Activated effector memory CD4-positive, alpha-beta T cell treated with anti-CD3 and anti-CD28 coated beads, Interleukin-2, amount 50 U/mL, for 16 hours (primary cell): ENCODE measurements around the gene GFRA1.

ENCODE experiments used
- DNase-seq: peaks from one replicate; pipeline ENCODE4 v3.0.0-alpha.2; 2020

The GFRA1 gene

DNA sequence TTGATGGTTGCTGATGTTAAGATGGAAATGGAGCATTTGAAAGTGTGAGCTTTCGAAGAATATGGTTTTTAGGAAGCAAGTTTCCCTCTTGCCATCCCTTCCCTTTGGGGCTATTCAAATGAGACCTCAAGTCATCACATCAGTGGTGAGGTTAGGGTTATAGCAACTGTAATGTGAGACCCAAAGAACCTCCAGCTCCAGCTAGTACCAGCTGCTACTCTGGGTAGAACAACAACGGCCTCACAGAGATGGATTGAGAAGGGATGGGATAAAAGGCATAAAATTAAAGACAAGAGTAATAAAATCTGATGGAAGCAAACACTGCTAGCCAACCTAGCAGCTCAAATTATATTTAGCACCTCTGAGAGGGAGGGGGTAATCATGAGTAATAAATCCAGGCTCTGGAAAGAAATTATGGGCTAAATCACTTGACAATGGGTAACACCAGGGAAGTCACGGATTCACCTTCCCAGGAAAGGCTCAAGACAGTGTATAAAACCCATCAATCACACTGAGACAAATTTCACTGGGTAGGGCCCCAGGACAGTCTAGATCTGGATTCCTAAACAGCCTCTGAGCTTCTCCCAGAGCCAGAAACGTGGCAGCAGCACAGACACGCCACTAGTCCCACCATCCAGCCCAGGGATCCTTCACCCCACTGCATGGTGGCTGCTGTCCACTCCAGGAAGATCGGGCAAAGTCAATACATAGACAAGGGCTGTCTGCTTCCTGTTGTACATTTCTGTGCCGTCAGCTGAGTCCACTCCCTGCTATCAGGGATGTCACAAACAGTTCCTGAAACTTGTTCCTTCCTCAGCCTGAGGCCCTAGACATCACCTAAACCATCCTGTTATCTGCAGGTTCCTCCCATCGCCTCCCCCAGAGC, 151.1 kb downstream of the GFRA1 start:
- DNase-seq, result no peak

DNA sequence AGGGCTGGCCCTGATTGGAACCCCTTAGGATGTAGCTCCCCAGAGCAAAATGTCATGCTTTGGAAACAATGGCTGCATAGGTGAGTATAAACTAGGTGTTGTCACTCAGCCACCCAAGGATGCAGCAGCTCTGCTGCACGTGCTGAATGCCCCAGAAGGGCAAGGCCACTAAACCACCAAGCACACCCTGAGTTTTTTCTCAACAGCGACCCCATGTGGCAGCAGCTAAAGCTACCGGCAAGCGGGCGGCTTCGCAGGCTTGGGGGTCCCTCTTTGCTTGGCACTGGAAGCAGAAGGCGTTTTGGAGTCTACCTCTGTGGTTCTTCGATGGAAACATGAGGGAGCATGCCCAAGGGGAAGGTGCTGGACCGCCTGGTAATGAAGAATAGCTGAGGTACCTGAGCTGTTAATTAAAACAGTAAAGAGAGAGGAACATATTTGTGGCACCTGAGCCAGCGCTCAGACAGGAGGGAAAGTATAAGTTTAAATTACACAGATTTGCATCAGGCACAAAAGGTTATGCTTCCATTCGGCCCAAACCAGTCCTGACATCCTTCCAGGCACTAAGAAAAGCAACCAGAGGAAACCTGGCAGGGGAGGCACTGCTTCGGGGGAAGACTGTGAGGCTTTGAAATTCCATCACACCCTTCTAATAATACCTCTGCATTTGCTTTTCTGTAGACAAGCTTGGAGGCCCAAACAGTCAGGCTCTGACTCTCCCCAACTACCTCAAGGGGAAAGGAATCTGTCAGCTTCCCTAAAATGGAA, 152.1 kb downstream of the GFRA1 start:
- DNase-seq, result no peak

DNA sequence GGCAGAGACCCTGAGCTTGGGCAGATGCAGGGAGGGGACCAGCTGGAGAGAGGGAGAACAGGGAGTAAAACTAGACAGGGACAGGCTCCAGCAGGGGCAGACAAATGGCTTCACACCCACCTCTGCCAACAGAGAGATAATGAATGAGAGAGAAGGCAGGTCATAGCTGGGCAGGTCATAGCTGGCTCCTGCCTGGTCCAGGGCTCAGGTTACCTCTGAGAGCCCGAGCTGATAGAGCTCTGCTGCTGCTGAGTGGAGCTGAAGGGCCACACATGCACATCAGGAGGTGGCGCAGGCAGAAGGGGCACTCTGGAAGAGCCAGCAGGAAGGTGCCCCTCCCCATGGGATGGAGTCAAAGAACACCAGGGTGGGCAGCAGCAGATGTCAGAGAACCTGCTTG, 154.2 kb downstream of the GFRA1 start:
- DNase-seq, result no peak

GRCh38 chr10:116115797-116116196, 157.2 kb downstream of the GFRA1 start:
- DNase-seq, result no peak

GRCh38 chr10:116115036-116115641, 157.9 kb downstream of the GFRA1 start:
- no peak for DNase-seq

DNA sequence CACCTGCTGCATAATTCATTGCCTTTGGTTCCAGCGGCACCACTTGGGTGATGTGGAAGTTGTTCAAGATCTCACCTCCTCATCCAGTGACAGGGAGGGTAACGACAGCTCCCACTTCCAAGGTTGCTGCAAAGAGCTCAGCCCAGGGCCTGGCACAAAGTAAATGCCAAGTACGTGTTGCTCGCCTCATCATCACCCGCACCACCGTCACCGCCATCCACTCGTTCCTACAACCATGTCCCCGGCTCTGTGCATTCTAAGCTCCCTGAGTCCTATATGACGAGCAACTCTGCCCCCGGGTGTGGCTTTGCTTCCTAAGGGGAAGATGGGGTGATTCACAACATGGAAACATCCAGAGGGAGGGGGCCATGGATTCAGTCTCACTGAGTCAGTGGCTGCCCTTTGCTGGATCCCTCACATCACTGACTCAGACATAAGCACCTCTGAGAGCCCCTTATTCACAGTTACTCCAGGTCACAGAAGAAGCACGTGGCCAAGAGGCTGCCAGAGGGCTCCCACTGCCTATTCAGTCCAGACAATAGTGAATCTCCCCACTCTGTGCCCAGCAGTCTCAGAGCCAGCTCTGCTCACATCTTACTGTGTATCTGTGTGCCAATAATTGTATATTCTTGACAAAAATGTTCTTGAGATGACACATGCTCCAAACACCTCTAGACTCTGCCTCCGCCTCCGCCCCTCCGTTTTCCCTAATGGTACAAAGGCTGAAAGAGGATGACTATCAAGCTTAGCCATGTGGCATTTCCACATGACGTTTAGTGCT, 159.1 kb downstream of the GFRA1 start:
- DNase-seq, result no peak

DNA sequence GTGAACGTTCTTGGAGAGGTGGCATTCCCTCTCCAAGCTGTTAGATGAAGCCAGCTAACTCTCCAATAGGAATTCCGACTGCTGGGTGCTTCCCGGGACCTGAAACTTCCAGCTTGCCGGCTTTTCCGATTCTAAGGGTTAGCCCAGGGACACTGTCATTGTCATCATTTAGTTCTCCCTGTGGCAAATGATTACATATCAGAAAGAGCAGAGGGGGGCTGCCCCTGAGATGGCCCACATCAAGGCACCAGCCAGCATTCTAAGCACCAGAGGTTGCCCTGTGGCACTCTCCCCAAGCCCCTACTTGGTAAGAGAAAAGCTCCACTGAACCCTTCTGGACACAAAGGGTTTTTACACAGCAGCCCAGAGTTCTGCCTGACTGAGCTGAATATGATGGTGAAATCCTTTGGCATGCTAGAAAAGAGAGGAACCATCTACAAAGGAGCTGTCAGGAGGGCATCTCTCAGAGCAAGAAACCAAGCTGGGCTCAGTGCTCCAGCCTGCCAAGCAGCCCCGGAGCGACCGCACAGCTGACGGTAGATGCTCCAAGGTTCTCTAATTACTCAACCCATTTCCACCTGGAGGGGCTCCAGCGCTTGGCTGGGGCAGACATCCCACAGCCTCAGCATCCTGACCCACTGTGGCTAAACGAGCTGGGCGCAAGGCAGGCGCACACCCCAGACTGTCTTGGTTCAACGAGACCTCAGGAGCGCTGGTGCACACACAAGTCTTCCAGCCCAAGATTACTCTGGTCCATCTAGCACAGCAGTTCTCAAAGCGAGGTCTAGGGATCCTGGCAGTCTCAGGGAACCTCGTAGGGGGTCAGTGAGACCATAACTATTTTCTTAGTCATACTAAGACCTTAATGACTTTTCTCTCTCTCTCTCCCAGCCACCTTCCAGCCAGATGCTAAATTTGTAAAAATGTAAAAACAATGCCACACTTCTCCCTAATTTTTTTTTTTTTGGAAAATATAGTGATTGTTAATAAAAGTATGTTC, 160.5 kb downstream of the GFRA1 start:
- no peak for DNase-seq

- DNase-seq, result no peak
These were observed 161.4 kb downstream of the GFRA1 start for GRCh38 chr10:116111483-116112095.

DNA sequence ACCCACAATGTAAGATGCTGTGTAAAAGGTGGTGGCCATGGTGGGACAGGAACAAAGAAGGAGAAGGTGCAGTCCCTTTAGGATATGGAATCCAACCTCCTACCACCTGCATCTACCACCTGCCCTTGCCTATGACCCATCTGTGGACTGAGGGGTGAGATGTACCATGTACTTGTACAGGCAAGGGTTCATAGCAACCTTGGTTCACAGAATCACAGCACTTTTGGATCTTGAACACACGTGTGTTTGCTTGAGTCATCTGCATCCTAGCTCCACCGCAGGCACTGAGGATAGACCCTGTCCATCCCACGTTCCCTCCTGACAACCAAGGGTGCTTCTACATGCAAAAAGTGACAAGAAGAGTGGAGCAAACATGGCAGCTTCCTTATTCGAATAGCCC, 162.3 kb downstream of the GFRA1 start:
- no peak for DNase-seq

DNA sequence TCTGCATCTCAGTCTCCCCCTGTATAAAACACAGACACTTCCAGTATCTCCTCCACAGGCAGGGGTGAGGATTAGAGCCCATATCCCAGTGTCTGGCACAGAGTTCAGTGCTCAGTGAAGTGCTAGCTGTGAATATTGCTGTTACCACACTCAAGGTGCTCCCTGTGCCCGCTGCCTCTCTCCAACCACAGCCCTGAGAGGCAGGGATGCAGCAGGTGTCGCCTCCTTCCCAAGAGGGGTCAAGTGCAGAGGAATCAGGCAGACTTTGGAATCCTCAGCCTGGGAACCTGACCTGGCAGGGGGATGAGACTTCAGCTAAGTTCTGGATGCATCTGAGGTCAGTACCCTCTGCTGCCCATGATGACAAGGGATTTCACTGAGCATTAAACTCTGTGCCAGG, 163.1 kb downstream of the GFRA1 start:
- no peak for DNase-seq

- no peak for DNase-seq
These were observed 163.5 kb downstream of the GFRA1 start for GRCh38 chr10:116109481-116109880.

DNA sequence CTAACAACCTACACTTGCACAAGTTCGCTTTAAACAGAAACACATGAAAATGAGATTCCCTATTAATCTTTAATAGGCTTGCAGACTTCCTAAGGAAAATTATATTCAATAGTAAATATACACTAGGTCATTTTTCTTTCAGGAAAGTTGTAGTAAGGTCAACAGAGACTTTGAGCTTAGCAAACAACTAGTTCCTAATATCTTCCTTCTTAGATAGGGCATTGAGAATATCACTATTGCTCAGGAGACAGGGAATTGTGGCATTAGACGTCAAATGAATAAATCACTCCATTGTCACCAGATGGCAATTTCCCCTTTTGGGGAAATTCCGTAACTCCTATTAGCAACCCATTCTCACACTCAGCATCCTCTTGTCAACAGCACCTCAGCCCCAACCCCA, 164.9 kb downstream of the GFRA1 start:
- DNase-seq, result no peak

DNA sequence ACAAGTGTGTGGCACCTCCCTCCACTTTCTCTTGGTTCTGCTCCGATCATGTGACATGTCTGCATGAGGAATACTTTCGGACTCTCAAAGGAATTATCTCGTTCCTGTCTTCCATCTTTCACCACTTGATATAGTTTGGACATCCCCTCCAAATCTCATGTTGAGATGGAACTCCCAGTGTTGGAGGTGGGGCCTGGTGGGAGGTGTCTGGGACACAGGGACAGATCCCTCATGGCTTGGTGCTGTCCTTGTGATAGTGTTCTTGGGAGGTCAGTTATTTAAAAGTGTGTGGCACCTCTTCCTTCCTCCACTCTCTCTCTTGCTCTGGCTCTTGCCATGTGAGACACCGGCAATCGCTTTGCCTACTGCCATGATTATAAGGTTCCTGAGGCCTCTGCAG, 166.4 kb downstream of the GFRA1 start:
- DNase-seq, result no peak

DNA sequence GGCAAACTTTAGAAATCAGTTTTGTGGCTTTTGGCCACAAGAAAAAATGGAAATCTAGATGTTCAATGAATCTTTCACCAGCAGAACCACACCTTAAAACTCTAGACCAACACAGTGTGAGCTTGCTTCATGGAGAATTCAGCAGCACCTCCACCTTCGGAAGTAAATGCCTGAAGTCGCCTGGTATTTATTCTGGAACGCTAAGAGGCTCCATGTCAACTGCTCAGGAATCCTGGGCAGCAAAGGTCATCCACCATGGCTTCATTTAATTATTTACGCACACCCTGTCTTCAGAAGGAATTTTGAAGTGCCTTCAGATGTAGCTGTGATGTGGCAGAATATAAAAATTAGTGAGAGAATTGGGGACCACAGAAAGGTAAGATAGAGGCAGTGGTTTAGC, 167.7 kb downstream of the GFRA1 start:
- DNase-seq, result no peak

- no peak for DNase-seq
These were observed 168.6 kb downstream of the GFRA1 start for GRCh38 chr10:116104210-116104932.

DNA sequence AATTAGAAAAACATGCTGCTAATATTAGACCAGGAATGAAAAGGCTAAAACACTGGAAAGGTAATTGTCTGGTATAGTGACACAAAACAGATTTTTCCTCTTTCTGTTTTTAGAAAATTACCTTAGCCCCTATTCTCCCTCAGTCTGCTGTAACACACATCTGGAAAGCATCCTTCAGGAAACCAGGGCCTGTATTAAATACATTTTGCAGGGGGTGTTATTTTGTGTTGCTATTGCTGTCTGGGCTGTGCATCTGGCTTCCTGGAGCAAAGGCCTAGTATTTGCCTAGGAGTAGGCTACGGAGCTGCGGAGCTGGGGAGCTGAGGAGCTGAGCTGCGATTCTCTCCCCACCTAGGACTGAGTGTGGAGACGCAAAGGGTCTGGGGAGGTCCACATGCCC, 169.3 kb downstream of the GFRA1 start:
- no peak for DNase-seq

DNA sequence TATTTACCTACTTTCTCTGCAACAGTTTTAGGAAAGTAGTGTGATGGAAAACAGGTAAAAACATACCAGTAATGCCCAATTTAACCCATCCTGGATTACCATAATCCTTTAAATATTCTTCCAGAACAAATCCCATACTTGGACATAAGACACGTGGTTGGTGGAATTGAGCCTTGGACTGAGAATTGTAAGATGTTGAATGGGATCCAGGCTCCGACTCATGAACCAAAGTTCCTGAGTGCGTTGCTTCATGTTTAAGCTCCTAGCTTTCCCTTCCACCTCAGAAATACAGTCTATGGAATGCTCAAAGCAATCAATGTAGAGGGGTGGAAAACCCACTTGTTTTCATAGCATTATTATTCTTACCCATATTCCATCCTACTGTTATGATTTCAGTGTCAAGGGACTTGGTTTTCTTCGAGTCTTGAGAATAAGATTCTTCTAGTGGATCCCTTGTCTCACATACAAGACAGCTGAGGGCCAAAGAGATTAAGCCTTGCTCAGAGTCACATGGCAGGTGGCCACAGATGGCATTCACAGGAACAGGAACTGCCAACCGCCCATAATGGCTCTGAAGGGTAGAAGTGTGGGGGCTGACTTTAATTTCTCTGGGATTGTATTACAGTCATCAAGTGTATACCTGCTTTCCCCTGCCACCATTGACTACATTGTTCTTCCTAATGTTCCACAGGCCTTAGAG, 171.2 kb downstream of the GFRA1 start:
- no peak for DNase-seq

- no peak for DNase-seq
These were observed 172.0 kb downstream of the GFRA1 start for GRCh38 chr10:116100984-116101383.

DNA sequence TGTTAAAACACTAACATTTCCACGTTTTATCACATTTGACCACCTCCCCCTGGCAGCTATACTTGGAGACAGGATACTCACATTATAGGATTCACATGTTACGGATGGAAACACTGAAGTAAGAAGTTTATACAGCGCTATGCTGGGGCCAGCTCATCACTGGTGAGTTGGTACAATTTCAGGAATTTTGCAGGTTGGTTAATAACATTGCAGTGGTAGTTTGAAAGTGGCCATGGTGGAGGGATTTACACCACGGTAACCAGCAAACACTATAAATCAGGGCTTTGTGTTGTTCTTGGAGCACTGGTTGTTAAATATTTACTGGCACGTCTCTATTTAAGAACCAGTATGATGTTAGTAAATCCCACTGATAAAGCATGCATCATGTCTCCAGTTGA, 174.0 kb downstream of the GFRA1 start:
- DNase-seq, result no peak
